GM13977 (cell line): Measurements from ENCODE around the gene GHRL.

Experiments used
- DNase-seq: peaks from one replicate; pipeline ENCODE4 v3.0.0; 2012; ENCODE audit warnings: low spot score
- in situ Hi-C: fragments of 300-500 bp; cut with MboI; formaldehyde crosslinking; loops from one replicate; pipeline ENCODE4 v1.12.0; 2022; ENCODE audit warnings: low sequenced_read_pairs, low pct_unique_long_range_greater_than_20kb, mixed read lengths, inconsistent platforms; ENCODE audit not compliant: unreplicated experiment
- TF ChIP-seq, protein P1 (sequence below): IDR thresholded peaks from 2 replicates; pipeline ENCODE4 v1.5.1; 2012; ENCODE audit warnings: mild to moderate bottlenecking, control low read depth; ENCODE audit not compliant: insufficient read depth; ENCODE audit errors: extremely low read depth, missing control alignments

GHRL gene

DNA sequence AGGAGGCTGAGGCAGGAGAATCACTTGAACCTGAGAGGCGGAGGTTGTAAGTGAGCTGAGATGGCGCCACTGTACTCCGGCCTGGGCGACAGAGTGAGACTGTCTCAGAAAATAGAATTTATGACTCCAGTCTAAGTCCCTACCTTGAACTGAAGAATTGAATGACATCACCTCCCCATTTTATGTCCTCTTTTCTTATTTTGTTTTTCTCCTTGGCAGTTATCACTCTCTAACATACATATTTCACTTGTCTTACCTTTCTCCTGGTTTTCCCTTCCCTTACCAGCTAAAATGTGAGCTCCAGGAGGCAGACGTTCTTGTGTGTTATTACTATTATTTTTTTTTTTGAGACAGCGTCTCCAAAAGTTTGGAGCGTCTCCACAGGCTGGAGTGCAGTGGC lies 36.9 kb downstream of the GHRL start:
- no peak for DNase-seq
- TF ChIP-seq, protein P1, sequence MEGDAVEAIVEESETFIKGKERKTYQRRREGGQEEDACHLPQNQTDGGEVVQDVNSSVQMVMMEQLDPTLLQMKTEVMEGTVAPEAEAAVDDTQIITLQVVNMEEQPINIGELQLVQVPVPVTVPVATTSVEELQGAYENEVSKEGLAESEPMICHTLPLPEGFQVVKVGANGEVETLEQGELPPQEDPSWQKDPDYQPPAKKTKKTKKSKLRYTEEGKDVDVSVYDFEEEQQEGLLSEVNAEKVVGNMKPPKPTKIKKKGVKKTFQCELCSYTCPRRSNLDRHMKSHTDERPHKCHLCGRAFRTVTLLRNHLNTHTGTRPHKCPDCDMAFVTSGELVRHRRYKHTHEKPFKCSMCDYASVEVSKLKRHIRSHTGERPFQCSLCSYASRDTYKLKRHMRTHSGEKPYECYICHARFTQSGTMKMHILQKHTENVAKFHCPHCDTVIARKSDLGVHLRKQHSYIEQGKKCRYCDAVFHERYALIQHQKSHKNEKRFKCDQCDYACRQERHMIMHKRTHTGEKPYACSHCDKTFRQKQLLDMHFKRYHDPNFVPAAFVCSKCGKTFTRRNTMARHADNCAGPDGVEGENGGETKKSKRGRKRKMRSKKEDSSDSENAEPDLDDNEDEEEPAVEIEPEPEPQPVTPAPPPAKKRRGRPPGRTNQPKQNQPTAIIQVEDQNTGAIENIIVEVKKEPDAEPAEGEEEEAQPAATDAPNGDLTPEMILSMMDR = no peak
- in situ Hi-C loops = no loop called here

DNA sequence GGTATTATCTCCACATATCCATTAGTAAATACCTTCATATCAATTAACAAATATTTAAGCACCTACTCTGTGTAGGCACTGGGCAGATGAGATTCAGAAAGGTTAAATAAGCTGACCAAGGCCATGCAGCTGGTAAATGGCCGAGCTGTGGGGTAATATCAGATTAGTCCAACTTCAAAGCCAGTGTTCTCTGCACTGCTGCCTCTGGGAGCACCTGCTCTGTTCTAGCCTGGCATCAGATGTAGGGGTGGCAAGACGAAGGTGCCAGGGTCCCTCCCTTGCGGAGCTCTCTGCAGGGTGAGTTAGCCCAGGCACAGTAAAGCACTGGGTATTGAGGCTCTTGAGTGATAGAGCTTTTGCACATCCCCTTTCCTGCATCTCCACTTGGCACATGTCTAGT lies 39.0 kb downstream of the GHRL start:
- TF ChIP-seq, protein P1 = no peak
- DNase-seq = no peak
- in situ Hi-C loops = no loop called here

DNA sequence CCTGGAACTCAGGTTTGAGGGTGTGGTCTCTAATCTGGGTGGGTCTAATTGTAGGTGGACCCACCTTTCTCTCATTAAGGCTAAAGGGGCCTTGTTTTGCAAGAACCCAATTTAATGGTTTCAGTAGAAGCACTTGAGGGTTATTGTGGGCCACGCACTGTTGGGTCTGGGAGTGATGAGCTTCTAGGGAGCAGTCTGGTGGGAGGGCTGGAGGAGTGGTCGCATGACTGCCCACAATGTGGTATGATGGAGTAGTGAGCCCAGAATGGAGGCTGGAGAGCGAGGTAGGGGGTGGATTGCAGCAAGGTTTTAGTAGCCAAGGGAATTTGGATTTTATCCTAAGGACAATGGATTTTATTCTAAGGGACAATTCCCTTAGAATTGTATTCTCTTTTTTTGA lies 41.7 kb downstream of the GHRL start:
- in situ Hi-C loops = no loop called here
- TF ChIP-seq, protein P1 = no peak

DNA sequence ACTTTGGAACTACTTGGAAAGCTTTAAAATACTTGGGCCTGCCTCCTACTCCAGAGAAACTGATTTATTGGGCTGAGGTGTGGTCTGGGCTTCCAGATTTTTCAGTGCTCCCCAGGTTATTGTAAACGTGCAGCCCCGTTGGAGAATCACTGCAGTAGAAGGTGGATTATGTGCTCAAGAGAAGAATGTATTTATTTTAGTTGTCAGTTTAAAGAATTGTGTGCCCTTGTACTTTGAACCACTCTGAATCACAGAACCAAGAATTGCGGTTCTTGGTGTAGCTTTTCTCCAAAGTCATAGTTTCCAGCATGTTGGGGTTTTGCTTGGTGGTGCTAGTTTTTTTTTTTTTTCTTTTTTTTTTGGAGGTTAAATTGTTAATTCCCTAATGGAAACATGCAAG lies 42.9 kb downstream of the GHRL start:
- in situ Hi-C loops = no loop called here
- no peak for DNase-seq
- TF ChIP-seq, protein P1 = no peak

More for the DNA sequence above, 41.7 kb downstream of the GHRL start:
- no peak for DNase-seq

DNA sequence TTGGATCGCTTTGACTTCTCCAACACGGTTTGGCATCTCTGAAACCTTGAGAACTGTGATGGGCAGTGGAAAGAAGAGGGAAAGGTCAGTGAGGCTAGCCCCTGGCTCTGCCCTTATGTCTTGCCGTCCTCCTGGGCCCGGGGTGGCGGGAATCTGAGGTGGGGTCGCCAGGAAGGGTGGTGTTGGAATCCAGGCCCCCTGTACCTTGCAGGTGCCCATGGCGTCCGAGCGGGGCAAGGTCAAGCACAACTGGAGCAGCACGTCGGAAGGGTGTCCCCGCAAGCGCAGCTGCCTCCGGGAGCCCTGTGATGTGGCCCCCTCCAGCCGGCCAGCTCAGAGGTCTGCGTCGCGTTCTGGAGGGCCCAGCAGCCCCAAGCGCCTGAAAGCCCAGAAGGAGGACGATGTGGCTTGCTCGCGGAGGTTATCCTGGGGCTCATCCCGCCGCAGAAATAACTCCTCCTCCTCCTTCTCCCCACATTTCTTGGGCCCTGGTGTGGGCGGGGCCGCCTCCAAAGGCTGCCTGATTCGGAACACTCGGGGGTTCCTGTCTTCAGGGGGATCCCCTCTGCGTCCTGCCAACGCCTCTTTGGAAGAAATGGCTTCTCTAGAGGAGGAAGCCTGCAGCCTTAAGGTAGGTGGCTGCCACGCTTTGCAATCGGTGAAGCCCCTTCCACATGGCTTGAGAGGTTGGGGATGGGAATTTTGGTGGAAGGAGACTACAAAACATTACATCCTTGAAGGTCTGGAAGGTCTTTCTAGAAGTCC lies 43.6 kb downstream of the GHRL start:
- DNase-seq = peak; percentile 74
- in situ Hi-C loops = no loop called here
- TF ChIP-seq, protein P1 = no peak

DNA sequence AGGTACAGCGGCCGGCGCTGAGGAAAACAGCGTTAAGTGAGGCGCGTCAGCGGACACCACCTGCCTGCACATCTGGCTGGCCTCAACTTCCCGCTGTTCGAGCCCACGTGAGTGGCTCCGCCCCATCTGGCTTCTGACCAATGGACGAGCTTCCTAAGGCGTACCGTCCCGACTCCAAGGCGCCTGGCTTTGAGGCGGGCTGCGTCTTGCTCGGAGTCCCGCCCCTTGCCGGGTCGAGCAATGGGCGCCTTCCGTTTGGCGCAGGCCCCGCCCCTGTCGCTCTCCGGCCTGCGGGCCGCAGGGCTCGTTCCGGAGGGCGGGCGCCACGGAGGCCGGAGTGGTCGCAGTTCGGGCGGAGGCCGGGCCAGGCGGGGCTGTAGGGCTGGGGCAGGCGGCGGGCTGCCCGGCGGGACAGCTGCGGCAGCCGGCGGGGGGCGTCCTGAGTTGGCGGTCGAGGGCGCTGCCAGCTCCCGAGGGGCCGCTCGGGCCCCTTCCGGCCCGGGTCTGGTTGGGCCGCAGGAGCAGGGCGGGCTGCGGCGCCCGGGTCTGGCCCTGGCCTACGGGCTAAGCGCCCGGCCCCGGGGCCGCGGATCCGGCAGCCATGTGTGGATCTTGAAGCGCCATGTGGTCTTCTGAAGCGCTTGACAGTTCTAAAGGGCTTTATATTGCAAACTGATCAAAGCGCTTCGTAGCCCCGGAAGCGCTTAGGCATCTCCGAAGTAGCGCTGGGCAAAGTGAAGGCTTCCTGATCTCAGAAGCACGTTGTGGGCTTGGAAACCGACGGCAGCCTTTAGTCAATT lies 44.4 kb downstream of the GHRL start, which contains the start of gene TATDN2:
TATDN2 (plus strand) TSS at position 276 of the 800 bp plus-strand sequence. CDS start 742 bp downstream, outside the sequence.
- DNase-seq = peak; percentile 100
- in situ Hi-C loops = no loop called here
- TF ChIP-seq, protein P1 = no peak
